ENCODE results near the gene IL23A. TPM values are rescaled to one million over a fixed set of nuclear protein-coding genes. Genes with fewer than 3 reads are reported as not detected.

The IL23A gene
- total RNA-seq, 1 experiment from 2014 or later, result 2.0 TPM

DNA sequence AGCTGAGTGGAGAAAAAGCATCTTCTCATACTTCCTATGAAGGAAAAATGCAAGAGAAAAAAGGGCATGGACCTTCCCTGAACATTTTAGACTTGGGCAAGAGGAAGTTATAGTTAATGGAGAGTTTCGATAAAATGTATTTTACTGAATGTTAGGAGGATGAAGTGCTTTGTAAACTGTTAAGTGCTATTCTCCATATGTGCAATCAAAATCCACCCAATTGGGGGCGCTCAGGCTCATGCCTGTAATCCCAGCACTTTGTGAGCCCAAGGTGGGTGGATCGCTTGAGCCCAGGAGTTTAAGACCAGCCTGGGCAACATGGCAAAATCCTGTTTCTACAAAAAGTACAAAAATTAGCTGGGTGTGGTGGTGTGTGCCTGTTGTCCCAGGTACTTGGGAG is 21.0 kb upstream of the IL23A start:
- 100% methylated on average over 1 of the region's 3 CpGs for WGBS (ENCODE audit: extremely low coverage, insufficient read length, low lambda C conversion rate)
- H3K4me3 Mint-ChIP-seq, result peak overlapping the region in 1 of 2 experiments; percentile 33; a peak in 1 of 5 replicates
- Histone ChIP-seq H4K91ac (ENCODE audit: insufficient read length, low read depth, low read length) (no peak overlapping the region), H3K18ac (ENCODE audit: insufficient read length, low read depth, low read length) (no peak overlapping the region), H3K14ac (ENCODE audit: insufficient read depth, low read length) (no peak overlapping the region), H3K9ac (ENCODE audit: extremely low read depth, insufficient read length, low read length) (no peak overlapping the region), H3K23ac (ENCODE audit: insufficient read length, low read depth, low read length) (no peak overlapping the region), H3T11ph (ENCODE audit: low read length) (no peak overlapping the region), H3K4me1 (ENCODE audit: insufficient read depth, low read length) (no peaks in the 10 kb centered on the region), H2AFZ (ENCODE audit: low read length) (no peak overlapping the region), H4K20me1 (ENCODE audit: control insufficient read depth, insufficient read depth, insufficient read length) (no peaks in the 10 kb centered on the region), H2AK5ac (ENCODE audit: insufficient read length, low read length) (no peak overlapping the region), H2BK15ac (ENCODE audit: low read depth, low read length) (no peak overlapping the region), H2BK12ac (ENCODE audit: insufficient read length, low read depth, low read length) (no peak overlapping the region), H3K79me1 (ENCODE audit: insufficient read depth, low read depth, low read length, poor library complexity, severe bottlenecking) (peaks cover 7% of the 10 kb centered on the region), H3K4me2 (ENCODE audit: insufficient read depth, insufficient read length, low read length) (no peak overlapping the region), H3K9me3 (ENCODE audit: control insufficient read depth, low read depth, low read length) (no peaks in the 10 kb centered on the region), H3K27me3 (ENCODE audit: insufficient read depth, low read length) (no peaks in the 10 kb centered on the region), H4K5ac (ENCODE audit: insufficient read length, low read depth, low read length) (no peak overlapping the region), H3K23me2 (ENCODE audit: insufficient read length, low read depth, low read length, poor library complexity, severe bottlenecking) (peaks cover 6% of the 10 kb centered on the region), H2BK20ac (ENCODE audit: low read depth, low read length, poor library complexity, severe bottlenecking) (no peak overlapping the region), H2BK5ac (ENCODE audit: insufficient read length, low read length) (no peak overlapping the region), H3K79me2 (ENCODE audit: insufficient read depth, low read length) (peaks cover 7% of the 10 kb centered on the region; the same call in 1 of the 2 replicates), H4K8ac (replicated peaks; ENCODE audit: insufficient read length, low read depth, low read length) (no peak overlapping the region), H3K56ac (ENCODE audit: insufficient read length, low read depth, low read length) (no peak overlapping the region), H3K4ac (ENCODE audit: low read depth, low read length) (no peak overlapping the region), H3K27ac (ENCODE audit: insufficient read length, low read depth, low read length) (no peak overlapping the region), H2BK120ac (ENCODE audit: low read depth, low read length, poor library complexity, severe bottlenecking) (no peak overlapping the region)
- no peaks in the 10 kb centered on the region for H3K27me3 Mint-ChIP-seq (ENCODE audit: low read depth)
- H3K4me1 Mint-ChIP-seq, result peaks cover 5 to 11% of the 10 kb centered on the region in 2 experiments; a peak in 2 of 4 replicates
- H3K36me3 Mint-ChIP-seq (ENCODE audit: insufficient read depth in 1 of 3, low read depth in 3 of 3), result peaks cover 6 to 28% (median 25%) of the 10 kb centered on the region in 3 experiments; a peak in 5 of 7 replicates
- TF ChIP-seq, protein P1, sequence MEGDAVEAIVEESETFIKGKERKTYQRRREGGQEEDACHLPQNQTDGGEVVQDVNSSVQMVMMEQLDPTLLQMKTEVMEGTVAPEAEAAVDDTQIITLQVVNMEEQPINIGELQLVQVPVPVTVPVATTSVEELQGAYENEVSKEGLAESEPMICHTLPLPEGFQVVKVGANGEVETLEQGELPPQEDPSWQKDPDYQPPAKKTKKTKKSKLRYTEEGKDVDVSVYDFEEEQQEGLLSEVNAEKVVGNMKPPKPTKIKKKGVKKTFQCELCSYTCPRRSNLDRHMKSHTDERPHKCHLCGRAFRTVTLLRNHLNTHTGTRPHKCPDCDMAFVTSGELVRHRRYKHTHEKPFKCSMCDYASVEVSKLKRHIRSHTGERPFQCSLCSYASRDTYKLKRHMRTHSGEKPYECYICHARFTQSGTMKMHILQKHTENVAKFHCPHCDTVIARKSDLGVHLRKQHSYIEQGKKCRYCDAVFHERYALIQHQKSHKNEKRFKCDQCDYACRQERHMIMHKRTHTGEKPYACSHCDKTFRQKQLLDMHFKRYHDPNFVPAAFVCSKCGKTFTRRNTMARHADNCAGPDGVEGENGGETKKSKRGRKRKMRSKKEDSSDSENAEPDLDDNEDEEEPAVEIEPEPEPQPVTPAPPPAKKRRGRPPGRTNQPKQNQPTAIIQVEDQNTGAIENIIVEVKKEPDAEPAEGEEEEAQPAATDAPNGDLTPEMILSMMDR (conservative IDR thresholded peaks at IDR 0.05), result peak; percentile 61
- no peaks in the 10 kb centered on the region for H3K9me3 Mint-ChIP-seq
- no peak for DNase-seq
- H3K27ac Mint-ChIP-seq, result no peak overlapping the region
